ENCODE results near the gene SYT1. TPM values are rescaled to one million over a fixed set of nuclear protein-coding genes. Genes with fewer than 3 reads are reported as not detected.

Gene SYT1
- total and polyA plus RNA-seq, 2 donors (not counting 1 experiment from before 2014, with no cell fraction given) = 0.60 to 1.3 TPM

DNA sequence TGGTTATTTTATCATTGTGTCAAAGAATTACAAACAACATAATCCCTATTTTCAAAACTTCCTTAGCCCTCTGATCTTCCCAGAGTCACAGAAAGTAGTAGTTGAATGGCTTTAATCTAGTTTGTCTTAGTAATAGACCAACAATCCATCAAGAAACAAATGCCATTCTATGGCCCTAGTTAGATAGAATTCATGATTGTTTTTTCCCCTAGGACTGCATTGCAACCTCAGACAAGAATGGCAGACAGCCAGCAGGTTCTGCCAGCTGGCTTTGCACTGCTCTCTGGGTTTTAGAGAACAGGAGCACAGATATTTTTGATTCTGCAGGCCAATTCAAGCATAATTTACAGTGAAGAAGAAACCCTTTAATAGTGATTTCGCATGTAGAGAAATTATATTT lies 33.8 kb downstream of the SYT1 start:
- ChIA-PET CTCF (no interaction called here), POLR2A (no interaction called here)
- no peaks in the 10 kb centered on the region for H3K27me3 Mint-ChIP-seq
- no peak for TF ChIP-seq EZH2 (IDR thresholded peaks at IDR 0.05; ENCODE audit: borderline replicate concordance, insufficient read depth, low read depth, low read length, poor library complexity, severe bottlenecking)
- TF ChIP-seq, protein P1, sequence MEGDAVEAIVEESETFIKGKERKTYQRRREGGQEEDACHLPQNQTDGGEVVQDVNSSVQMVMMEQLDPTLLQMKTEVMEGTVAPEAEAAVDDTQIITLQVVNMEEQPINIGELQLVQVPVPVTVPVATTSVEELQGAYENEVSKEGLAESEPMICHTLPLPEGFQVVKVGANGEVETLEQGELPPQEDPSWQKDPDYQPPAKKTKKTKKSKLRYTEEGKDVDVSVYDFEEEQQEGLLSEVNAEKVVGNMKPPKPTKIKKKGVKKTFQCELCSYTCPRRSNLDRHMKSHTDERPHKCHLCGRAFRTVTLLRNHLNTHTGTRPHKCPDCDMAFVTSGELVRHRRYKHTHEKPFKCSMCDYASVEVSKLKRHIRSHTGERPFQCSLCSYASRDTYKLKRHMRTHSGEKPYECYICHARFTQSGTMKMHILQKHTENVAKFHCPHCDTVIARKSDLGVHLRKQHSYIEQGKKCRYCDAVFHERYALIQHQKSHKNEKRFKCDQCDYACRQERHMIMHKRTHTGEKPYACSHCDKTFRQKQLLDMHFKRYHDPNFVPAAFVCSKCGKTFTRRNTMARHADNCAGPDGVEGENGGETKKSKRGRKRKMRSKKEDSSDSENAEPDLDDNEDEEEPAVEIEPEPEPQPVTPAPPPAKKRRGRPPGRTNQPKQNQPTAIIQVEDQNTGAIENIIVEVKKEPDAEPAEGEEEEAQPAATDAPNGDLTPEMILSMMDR (IDR thresholded peaks at IDR 0.05) = no peak
- intact Hi-C loops (cut with micrococcal nuclease) = no loop called here
- H3K9ac ChIP-seq (ENCODE audit: low read length) = no peak overlapping the region
- peaks cover 2% of the 10 kb centered on the region for H3K9me3 Mint-ChIP-seq (ENCODE audit: insufficient read depth)
- H3K79me2 ChIP-seq (ENCODE audit: control insufficient read depth, insufficient read depth, low read length) = no peaks in the 10 kb centered on the region
- no peaks in the 10 kb centered on the region for H3K4me1 Mint-ChIP-seq
- no peak overlapping the region for H3K27ac Mint-ChIP-seq
- no peaks in the 10 kb centered on the region for H3K9me3 ChIP-seq (ENCODE audit: control extremely low read depth in 1 of 3, control insufficient read depth in 2 of 3, insufficient read depth in 1 of 3, low read length in 2 of 3)
- H3K4me3 Mint-ChIP-seq = no peak overlapping the region
- no peak overlapping the region for H3K4me3 ChIP-seq (ENCODE audit: control extremely low read depth in 1 of 5, extremely low read depth in 1 of 5, insufficient read depth in 1 of 5, low read depth in 2 of 5, low read length in 4 of 5)
- no peaks in the 10 kb centered on the region for H3K27me3 ChIP-seq (replicated peaks in 1 of 4; ENCODE audit: control extremely low read depth in 1 of 4, control insufficient read depth in 3 of 4, insufficient read depth in 4 of 4, low read length in 3 of 4)
- WGBS (ENCODE audit: insufficient coverage) = no CpG with 5 or more reads among the region's 1 CpG
- ATAC-seq (ENCODE audit: low read depth) (no peak), DNase-seq (no peak)
- no peak overlapping the region for H2AFZ ChIP-seq (ENCODE audit: insufficient read depth, low read depth, low read length, poor library complexity, severe bottlenecking)
- H3K36me3 ChIP-seq (replicated peaks in 1 of 2; ENCODE audit: control extremely low read depth in 1 of 2, control insufficient read depth in 1 of 2, extremely low read depth in 1 of 2, insufficient read depth in 2 of 2, low read length in 1 of 2) = no peaks in the 10 kb centered on the region
- H4K20me1 ChIP-seq (ENCODE audit: control insufficient read depth, insufficient read depth, low read length, poor library complexity, severe bottlenecking) = no peaks in the 10 kb centered on the region
- no peaks in the 10 kb centered on the region for H3K4me1 ChIP-seq (ENCODE audit: control insufficient read depth in 2 of 2, insufficient read depth in 2 of 2, low read length in 2 of 2)
- H3K27ac ChIP-seq (ENCODE audit: low read length in 2 of 2) = no peak overlapping the region
- no peak overlapping the region for H3K4me2 ChIP-seq (replicated peaks; ENCODE audit: low read depth, low read length, poor library complexity, severe bottlenecking)

DNA sequence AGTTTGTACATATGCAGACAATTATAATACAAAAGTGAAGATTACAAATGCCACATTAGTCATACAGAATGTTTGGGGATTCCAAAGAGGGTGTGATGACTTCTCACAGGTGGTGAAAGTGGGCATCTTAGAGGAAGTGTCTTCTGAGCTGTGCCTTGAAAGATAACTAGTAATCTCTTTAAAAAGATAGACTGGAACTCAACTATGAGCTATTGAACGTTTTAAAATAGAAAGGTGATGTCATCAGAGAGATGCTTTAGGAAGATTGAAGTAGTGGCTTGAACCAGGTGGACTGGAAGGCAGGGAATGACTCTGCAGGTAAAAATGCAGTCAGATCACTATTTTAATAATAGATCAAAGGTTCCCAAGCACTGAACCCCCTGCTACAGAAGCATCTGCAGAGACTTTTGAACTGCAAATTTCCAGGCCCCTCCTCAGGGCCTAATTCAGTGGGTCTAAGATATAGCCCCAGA lies 50.3 kb downstream of the SYT1 start:
- Mint-ChIP-seq H3K27me3 (no peaks in the 10 kb centered on the region), H3K4me3 (no peak overlapping the region)
- no peak overlapping the region for H3K4me2 ChIP-seq (replicated peaks; ENCODE audit: low read depth, low read length, poor library complexity, severe bottlenecking)

More for the DNA sequence above, 50.3 kb downstream of the SYT1 start:
- Mint-ChIP-seq H3K4me1 (peaks cover 1% of the 10 kb centered on the region), H3K27ac (no peak overlapping the region), H3K9me3 (ENCODE audit: insufficient read depth) (no peaks in the 10 kb centered on the region)
- WGBS (ENCODE audit: insufficient coverage) = 60% methylated on average over 1 of the region's 1 CpG
- Histone ChIP-seq H2AFZ (ENCODE audit: insufficient read depth, low read depth, low read length, poor library complexity, severe bottlenecking) (no peak overlapping the region), H3K27me3 (replicated peaks in 1 of 4; ENCODE audit: control extremely low read depth in 1 of 4, control insufficient read depth in 3 of 4, insufficient read depth in 4 of 4, low read length in 3 of 4) (no peaks in the 10 kb centered on the region), H3K9ac (ENCODE audit: low read length) (no peak overlapping the region), H3K79me2 (ENCODE audit: control insufficient read depth, insufficient read depth, low read length) (no peaks in the 10 kb centered on the region), H4K20me1 (ENCODE audit: control insufficient read depth, insufficient read depth, low read length, poor library complexity, severe bottlenecking) (no peaks in the 10 kb centered on the region), H3K4me3 (ENCODE audit: control extremely low read depth in 1 of 5, extremely low read depth in 1 of 5, insufficient read depth in 1 of 5, low read depth in 2 of 5, low read length in 4 of 5) (no peak overlapping the region), H3K36me3 (replicated peaks in 1 of 2; ENCODE audit: control extremely low read depth in 1 of 2, control insufficient read depth in 1 of 2, extremely low read depth in 1 of 2, insufficient read depth in 2 of 2, low read length in 1 of 2) (no peaks in the 10 kb centered on the region), H3K9me3 (ENCODE audit: control extremely low read depth in 1 of 3, control insufficient read depth in 2 of 3, insufficient read depth in 1 of 3, low read length in 2 of 3) (no peaks in the 10 kb centered on the region), H3K4me1 (ENCODE audit: control insufficient read depth in 2 of 2, insufficient read depth in 2 of 2, low read length in 2 of 2) (no peaks in the 10 kb centered on the region), H3K27ac (ENCODE audit: low read length in 2 of 2) (no peak overlapping the region)
- intact Hi-C loops (cut with micrococcal nuclease) = no loop called here
- ChIA-PET POLR2A (no interaction called here), CTCF (no interaction called here)
- TF ChIP-seq, protein P1 (IDR thresholded peaks at IDR 0.05) = no peak
- TF ChIP-seq EZH2 (IDR thresholded peaks at IDR 0.05; ENCODE audit: borderline replicate concordance, insufficient read depth, low read depth, low read length, poor library complexity, severe bottlenecking) = no peak
- ATAC-seq (ENCODE audit: low read depth) (no peak), DNase-seq (no peak)

All from B cell (primary cell).